ENCODE data around the gene TUBAL3.

DNA sequence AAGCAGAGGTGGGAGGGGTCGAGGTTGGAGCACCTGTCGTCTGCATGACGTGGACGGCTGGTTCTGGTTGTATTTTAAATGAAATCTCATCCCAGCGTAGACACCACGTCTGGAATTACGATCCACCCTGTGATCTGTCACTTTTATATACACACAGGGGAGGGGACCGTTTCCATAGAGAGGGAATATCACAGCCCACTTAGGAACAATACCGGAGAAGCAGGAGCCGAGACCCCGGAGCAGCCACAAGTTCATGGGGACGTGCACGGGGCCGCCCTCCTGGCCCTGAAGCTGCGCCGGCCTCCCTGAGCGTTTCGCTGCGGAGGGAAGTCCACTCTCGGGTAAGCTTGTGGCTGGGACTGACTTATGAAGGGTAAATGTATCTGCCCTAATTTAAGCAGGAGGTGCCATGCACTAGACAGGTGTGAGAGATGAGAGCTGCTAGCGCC, 39.7 kb downstream of the TUBAL3 start, which contains the start of gene UCN3:
- TF ChIP-seq ZNF416 (CRISPR knock-in tag; IDR thresholded peaks at IDR 0.05) (no peak), KAT7 (CRISPR knock-in tag; IDR thresholded peaks at IDR 0.05; ENCODE audit: borderline replicate concordance) (no peak), TEAD4 (CRISPR knock-in tag; IDR thresholded peaks at IDR 0.05) (no peak), CREB1 (CRISPR knock-in tag; IDR thresholded peaks at IDR 0.05) (no peak), ZBTB21 (CRISPR knock-in tag; IDR thresholded peaks at IDR 0.05; ENCODE audit: borderline replicate concordance) (no peak), MAX (CRISPR knock-in tag; IDR thresholded peaks at IDR 0.05) (no peak), CBFB (CRISPR knock-in tag; IDR thresholded peaks at IDR 0.05; ENCODE audit: low read depth) (no peak), NR1H2 (CRISPR knock-in tag; IDR thresholded peaks at IDR 0.05) (no peak)
- TF ChIP-seq, protein P1, sequence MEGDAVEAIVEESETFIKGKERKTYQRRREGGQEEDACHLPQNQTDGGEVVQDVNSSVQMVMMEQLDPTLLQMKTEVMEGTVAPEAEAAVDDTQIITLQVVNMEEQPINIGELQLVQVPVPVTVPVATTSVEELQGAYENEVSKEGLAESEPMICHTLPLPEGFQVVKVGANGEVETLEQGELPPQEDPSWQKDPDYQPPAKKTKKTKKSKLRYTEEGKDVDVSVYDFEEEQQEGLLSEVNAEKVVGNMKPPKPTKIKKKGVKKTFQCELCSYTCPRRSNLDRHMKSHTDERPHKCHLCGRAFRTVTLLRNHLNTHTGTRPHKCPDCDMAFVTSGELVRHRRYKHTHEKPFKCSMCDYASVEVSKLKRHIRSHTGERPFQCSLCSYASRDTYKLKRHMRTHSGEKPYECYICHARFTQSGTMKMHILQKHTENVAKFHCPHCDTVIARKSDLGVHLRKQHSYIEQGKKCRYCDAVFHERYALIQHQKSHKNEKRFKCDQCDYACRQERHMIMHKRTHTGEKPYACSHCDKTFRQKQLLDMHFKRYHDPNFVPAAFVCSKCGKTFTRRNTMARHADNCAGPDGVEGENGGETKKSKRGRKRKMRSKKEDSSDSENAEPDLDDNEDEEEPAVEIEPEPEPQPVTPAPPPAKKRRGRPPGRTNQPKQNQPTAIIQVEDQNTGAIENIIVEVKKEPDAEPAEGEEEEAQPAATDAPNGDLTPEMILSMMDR (IDR thresholded peaks at IDR 0.05): no peak
- TF ChIP-seq, protein P2, sequence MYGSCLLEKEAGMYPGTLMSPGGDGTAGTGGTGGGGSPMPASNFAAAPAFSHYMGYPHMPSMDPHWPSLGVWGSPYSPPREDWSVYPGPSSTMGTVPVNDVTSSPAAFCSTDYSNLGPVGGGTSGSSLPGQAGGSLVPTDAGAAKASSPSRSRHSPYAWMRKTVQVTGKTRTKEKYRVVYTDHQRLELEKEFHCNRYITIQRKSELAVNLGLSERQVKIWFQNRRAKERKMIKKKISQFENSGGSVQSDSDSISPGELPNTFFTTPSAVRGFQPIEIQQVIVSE (CRISPR knock-in tag; IDR thresholded peaks at IDR 0.05; ENCODE audit: borderline replicate concordance): no peak
- TF ChIP-seq, protein P3, sequence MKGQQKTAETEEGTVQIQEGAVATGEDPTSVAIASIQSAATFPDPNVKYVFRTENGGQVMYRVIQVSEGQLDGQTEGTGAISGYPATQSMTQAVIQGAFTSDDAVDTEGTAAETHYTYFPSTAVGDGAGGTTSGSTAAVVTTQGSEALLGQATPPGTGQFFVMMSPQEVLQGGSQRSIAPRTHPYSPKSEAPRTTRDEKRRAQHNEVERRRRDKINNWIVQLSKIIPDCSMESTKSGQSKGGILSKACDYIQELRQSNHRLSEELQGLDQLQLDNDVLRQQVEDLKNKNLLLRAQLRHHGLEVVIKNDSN (CRISPR knock-in tag; IDR thresholded peaks at IDR 0.05): no peak
- TF ChIP-seq, protein P4, sequence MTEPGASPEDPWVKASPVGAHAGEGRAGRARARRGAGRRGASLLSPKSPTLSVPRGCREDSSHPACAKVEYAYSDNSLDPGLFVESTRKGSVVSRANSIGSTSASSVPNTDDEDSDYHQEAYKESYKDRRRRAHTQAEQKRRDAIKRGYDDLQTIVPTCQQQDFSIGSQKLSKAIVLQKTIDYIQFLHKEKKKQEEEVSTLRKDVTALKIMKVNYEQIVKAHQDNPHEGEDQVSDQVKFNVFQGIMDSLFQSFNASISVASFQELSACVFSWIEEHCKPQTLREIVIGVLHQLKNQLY (CRISPR knock-in tag; IDR thresholded peaks at IDR 0.05): no peak

Data from WTC11 (cell line).